K562 (cell line): ENCODE results near the gene TAC3. TPM values are rescaled to one million over a fixed set of nuclear protein-coding genes. Genes with fewer than 3 reads are reported as not detected.
A peak's percentile ranks its signal among the peaks of the same experiment; 100 is the strongest.

Experiments used
- CXXC5 ChIP-seq: fragments of 250-450 bp; sonication (Bioruptor Pico); IDR thresholded peaks from 2 replicates; pipeline ENCODE4 v1.8.0; 2022; ENCODE audit warnings: inconsistent platforms, mild to moderate bottlenecking, moderate library complexity
- HCFC1 ChIP-seq: IDR thresholded peaks from 2 replicates; pipeline ENCODE4 v1.6.1; 2012; ENCODE audit warnings: low read depth, low read length, improper control_type of control experiment
- HDAC1 ChIP-seq, 2 experiments: fragments of 450-650 bp; IDR thresholded peaks; 2 replicates each; pipeline ENCODE4 v1.6.1; 2016 to 2017; ENCODE audit warnings: inconsistent platforms in 1 of 2, mild to moderate bottlenecking in 1 of 2, moderate library complexity in 1 of 2
- MAZ ChIP-seq, 2 experiments: fragments of 450-650 bp in 1 of 2; sonication (generic) in 1 of 2; formaldehyde crosslinking; IDR thresholded peaks in 1 of 2; conservative IDR thresholded peaks in 1 of 2; 2 replicates each; pipeline versions ENCODE4 v1.4.0 to v1.5.0; 2020; ENCODE audit warnings: mild to moderate bottlenecking in 1 of 2, missing genetic modification reagents in 1 of 2
- MYC ChIP-seq, 2 experiments: fragments of 250-450 bp in 1 of 2; sonication (Bioruptor Pico) in 1 of 2; IDR thresholded peaks; 2 replicates each; pipeline versions ENCODE4 v1.5.1 to v1.6.1; 2012 to 2021; ENCODE audit warnings: low read depth in 2 of 2, borderline replicate concordance in 1 of 2, improper control_type of control experiment in 1 of 2, low read length in 1 of 2, mild to moderate bottlenecking in 1 of 2, moderate library complexity in 1 of 2
- NONO ChIP-seq, 2 experiments: fragments of 200-400 bp in 1 of 2; fragments of 450-650 bp in 1 of 2; formaldehyde crosslinking in 1 of 2; IDR thresholded peaks; 2 replicates each; pipeline ENCODE4 v1.6.1; 2017; ENCODE audit warnings: low read depth in 2 of 2, mild to moderate bottlenecking in 2 of 2, moderate library complexity in 2 of 2, low read length in 1 of 2
- PRMT5 ChIP-seq: sonication (generic); formaldehyde crosslinking; IDR thresholded peaks from 2 replicates; pipeline ENCODE4 v1.5.0; 2020; ENCODE audit warnings: missing genetic modification reagents
- PTRF ChIP-seq: fragments of 450-650 bp; IDR thresholded peaks from 2 replicates; pipeline ENCODE4 v1.6.1; 2016; ENCODE audit warnings: mild to moderate bottlenecking, missing genetic modification characterization, missing compliant biosample characterization
- RB1 ChIP-seq: fragments of 450-650 bp; IDR thresholded peaks from 2 replicates; pipeline ENCODE4 v1.6.1; 2017; ENCODE audit warnings: low read depth, mild to moderate bottlenecking
- RBM25 ChIP-seq: fragments of 200-400 bp; formaldehyde crosslinking; IDR thresholded peaks from 2 replicates; pipeline ENCODE4 v1.6.1; 2018; ENCODE audit warnings: low read length, low read depth, moderate library complexity; ENCODE audit not compliant: severe bottlenecking
- SOX6 ChIP-seq: fragments of 450-650 bp; IDR thresholded peaks from 2 replicates; pipeline ENCODE4 v1.6.1; 2014; ENCODE audit warnings: mild to moderate bottlenecking
- TRIM28 ChIP-seq: fragments of 450-650 bp; IDR thresholded peaks from 2 replicates; pipeline ENCODE4 v1.6.1; 2017
- YY1 ChIP-seq, 3 experiments: IDR thresholded peaks; 2 replicates each; pipeline ENCODE4 v1.6.1; 2011; ENCODE audit warnings: low read length in 2 of 3, mild to moderate bottlenecking in 2 of 3, moderate library complexity in 2 of 3, borderline replicate concordance in 1 of 3, control low read depth in 1 of 3, low read depth in 1 of 3; ENCODE audit not compliant: insufficient read depth in 3 of 3, insufficient replicate concordance in 2 of 3, control insufficient read depth in 1 of 3, insufficient read length in 1 of 3; ENCODE audit errors: extremely low read depth in 1 of 3
- ZNF324 ChIP-seq: fragments of 250-450 bp; sonication (Bioruptor Pico); IDR thresholded peaks from 2 replicates; pipeline ENCODE4 v1.4.0; 2020; ENCODE audit warnings: mild to moderate bottlenecking
- ZNF395 ChIP-seq: fragments of 200-800 bp; sonication (Bioruptor generic); IDR thresholded peaks from 2 replicates; pipeline ENCODE4 v1.6.1; 2017; ENCODE audit warnings: missing genetic modification characterization, missing compliant biosample characterization
- ZNF668 ChIP-seq: fragments of 250-450 bp; sonication (Bioruptor Pico); IDR thresholded peaks from 2 replicates; pipeline ENCODE4 v1.8.0; 2022; ENCODE audit warnings: mild to moderate bottlenecking, inconsistent platforms
- polyA plus RNA-seq, 8 experiments: library from polyadenylated mRNA; depleted of rRNA in 4 of 8; stranded (reverse) in 5 of 8; unstranded in 3 of 8; fragments of >200 nt; fragmentation: Nextera tagmentation in 2 of 8; fragmentation: Illumina TruSeq in 1 of 8; extraction: Ambion mirVana in 2 of 8; extraction: Trizol in 1 of 8; gene quantifications; 2 replicates each; pipeline versions ENCODE4 v1.2.1 to v1.2.3, GENCODE V29; 2011 to 2014; ENCODE audit warnings: inconsistent platforms in 1 of 8, missing spikeins in 1 of 8
- total RNA-seq, 7 experiments: library from RNA; depleted of rRNA in 6 of 7; stranded (reverse); fragments of >200 nt in 6 of 7; fragmentation: Illumina TruSeq in 2 of 7; extraction: Trizol in 2 of 7; gene quantifications; 2 replicates each; pipeline versions ENCODE4 v1.2.1 to v1.2.3, GENCODE V29; 2011 to 2021; ENCODE audit warnings: low replicate concordance in 1 of 7
- TF ChIP-seq, protein P1 (sequence below): IDR thresholded peaks from 2 replicates; pipeline ENCODE4 v1.6.1; 2011; ENCODE audit warnings: borderline replicate concordance, low read depth, mild to moderate bottlenecking, moderate library complexity, low read length; ENCODE audit not compliant: insufficient read depth, poor library complexity, severe bottlenecking
- TF ChIP-seq, protein P2 (sequence below): fragments of 450-650 bp; formaldehyde crosslinking; IDR thresholded peaks from 2 replicates; pipeline ENCODE4 v1.4.0; 2020; ENCODE audit warnings: mild to moderate bottlenecking, moderate library complexity
- TF ChIP-seq, protein P3 (sequence below), 3 experiments: IDR thresholded peaks in 2 of 3; conservative IDR thresholded peaks in 1 of 3; 2 replicates each; pipeline ENCODE4 v1.5.1; 2011 to 2012; ENCODE audit warnings: low read length in 3 of 3, mild to moderate bottlenecking in 3 of 3, control low read depth in 2 of 3, improper control_type of control experiment in 1 of 3, inconsistent platforms in 1 of 3, low read depth in 1 of 3, mixed read lengths in 1 of 3, moderate library complexity in 1 of 3; ENCODE audit not compliant: insufficient read depth in 2 of 3

The TAC3 gene
- total and polyA plus RNA-seq, 9 of the 15 experiments (the other 6 are each of a cell fraction or from before 2014, with no cell fraction given) = 0.29 to 2.8 (median 1.4) TPM

DNA sequence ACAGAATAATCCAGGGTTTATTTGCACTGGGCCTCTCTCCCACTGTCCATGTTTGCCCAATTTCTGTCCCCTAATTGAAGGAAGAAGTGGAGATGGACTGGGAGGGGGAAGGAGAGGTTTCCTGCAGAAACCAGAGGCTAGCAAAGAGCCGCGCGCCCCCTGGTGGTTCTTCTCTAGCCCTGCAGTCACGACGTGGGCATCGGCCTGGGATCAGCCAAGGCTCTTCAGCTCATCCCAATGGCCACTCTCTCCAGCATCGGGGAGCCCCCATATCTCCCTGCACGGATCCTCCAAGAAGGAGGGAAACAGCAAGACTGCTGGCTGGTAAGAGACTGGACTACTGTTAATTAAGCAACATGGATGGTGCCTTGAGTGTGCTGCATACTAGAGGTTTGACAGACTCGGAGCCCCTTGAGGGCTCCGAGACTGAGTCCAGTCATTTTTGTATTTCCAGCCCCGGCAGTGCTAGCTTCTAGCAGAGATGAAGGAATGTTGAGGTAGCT is 28.7 kb downstream of the TAC3 start (continued):
- TF ChIP-seq, protein P1, sequence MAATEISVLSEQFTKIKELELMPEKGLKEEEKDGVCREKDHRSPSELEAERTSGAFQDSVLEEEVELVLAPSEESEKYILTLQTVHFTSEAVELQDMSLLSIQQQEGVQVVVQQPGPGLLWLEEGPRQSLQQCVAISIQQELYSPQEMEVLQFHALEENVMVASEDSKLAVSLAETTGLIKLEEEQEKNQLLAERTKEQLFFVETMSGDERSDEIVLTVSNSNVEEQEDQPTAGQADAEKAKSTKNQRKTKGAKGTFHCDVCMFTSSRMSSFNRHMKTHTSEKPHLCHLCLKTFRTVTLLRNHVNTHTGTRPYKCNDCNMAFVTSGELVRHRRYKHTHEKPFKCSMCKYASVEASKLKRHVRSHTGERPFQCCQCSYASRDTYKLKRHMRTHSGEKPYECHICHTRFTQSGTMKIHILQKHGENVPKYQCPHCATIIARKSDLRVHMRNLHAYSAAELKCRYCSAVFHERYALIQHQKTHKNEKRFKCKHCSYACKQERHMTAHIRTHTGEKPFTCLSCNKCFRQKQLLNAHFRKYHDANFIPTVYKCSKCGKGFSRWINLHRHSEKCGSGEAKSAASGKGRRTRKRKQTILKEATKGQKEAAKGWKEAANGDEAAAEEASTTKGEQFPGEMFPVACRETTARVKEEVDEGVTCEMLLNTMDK = peak; percentile 32
- TF ChIP-seq HCFC1 (0 out of 2 replicates have a peak, but pooled peaks have one; percentile 9), MAZ (CRISPR knock-in tag; conservative IDR thresholded peaks at IDR 0.05 in 1 of 2, IDR thresholded peaks at IDR 0.05 in 1 of 2) (peak; percentile 53 to 77), ZNF668 (CRISPR knock-in tag) (no peak), SOX6 (peak; percentile 37), YY1 (IDR thresholded peaks at IDR 0.05; ENCODE audit: borderline replicate concordance in 1 of 3, control insufficient read depth in 1 of 3, extremely low read depth in 1 of 3, insufficient read depth in 3 of 3, insufficient read length in 1 of 3, insufficient replicate concordance in 2 of 3, low read depth in 1 of 3, low read length in 2 of 3) (peak in 2 of 3 experiments; percentile 41 to 62), ZNF395 (CRISPR knock-in tag) (0 out of 2 replicates have a peak, but pooled peaks have one; percentile 12), HDAC1 (IDR thresholded peaks at IDR 0.05) (0 out of 4 replicates have a peak, but pooled peaks of 1 of the 2 experiments have one; percentile 10), PRMT5 (CRISPR knock-in tag) (no peak), MYC (IDR thresholded peaks at IDR 0.05; ENCODE audit: low read depth, low read length) (peak; percentile 58; the same call in 1 of the 2 replicates), MYC (CRISPR knock-in tag; IDR thresholded peaks at IDR 0.05; ENCODE audit: borderline replicate concordance, low read depth) (no peak), NONO (IDR thresholded peaks at IDR 0.05; ENCODE audit: low read depth in 2 of 2, low read length in 1 of 2) (no peak), TRIM28 (0 out of 2 replicates have a peak, but pooled peaks have one; percentile 25), RB1 (peak; percentile 64; the same call in 1 of the 2 replicates), CXXC5 (CRISPR knock-in tag) (peak; percentile 31; the same call in 1 of the 2 replicates), RBM25 (no peak), ZNF324 (0 out of 2 replicates have a peak, but pooled peaks have one; percentile 12), PTRF (no peak)
- TF ChIP-seq, protein P2, sequence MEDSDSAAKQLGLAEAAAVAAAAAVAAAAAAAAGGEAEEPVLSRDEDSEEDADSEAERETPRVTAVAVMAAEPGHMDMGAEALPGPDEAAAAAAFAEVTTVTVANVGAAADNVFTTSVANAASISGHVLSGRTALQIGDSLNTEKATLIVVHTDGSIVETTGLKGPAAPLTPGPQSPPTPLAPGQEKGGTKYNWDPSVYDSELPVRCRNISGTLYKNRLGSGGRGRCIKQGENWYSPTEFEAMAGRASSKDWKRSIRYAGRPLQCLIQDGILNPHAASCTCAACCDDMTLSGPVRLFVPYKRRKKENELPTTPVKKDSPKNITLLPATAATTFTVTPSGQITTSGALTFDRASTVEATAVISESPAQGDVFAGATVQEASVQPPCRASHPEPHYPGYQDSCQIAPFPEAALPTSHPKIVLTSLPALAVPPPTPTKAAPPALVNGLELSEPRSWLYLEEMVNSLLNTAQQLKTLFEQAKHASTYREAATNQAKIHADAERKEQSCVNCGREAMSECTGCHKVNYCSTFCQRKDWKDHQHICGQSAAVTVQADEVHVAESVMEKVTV = peak; percentile 93
- TF ChIP-seq, protein P3, sequence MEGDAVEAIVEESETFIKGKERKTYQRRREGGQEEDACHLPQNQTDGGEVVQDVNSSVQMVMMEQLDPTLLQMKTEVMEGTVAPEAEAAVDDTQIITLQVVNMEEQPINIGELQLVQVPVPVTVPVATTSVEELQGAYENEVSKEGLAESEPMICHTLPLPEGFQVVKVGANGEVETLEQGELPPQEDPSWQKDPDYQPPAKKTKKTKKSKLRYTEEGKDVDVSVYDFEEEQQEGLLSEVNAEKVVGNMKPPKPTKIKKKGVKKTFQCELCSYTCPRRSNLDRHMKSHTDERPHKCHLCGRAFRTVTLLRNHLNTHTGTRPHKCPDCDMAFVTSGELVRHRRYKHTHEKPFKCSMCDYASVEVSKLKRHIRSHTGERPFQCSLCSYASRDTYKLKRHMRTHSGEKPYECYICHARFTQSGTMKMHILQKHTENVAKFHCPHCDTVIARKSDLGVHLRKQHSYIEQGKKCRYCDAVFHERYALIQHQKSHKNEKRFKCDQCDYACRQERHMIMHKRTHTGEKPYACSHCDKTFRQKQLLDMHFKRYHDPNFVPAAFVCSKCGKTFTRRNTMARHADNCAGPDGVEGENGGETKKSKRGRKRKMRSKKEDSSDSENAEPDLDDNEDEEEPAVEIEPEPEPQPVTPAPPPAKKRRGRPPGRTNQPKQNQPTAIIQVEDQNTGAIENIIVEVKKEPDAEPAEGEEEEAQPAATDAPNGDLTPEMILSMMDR (IDR thresholded peaks at IDR 0.05 in 2 of 3, conservative IDR thresholded peaks at IDR 0.05 in 1 of 3; ENCODE audit: insufficient read depth in 2 of 3, low read depth in 1 of 3, low read length in 3 of 3) = peak; percentile 91 to 96 (median 93)
